HG03095 (cell line): ENCODE results near the gene CKMT2.
A peak's percentile ranks its signal among the peaks of the same experiment; 100 is the strongest.
"Not testable (repeated sequence)": the region's sequence is repeated elsewhere in the genome, so short reads cannot be mapped to it uniquely, and the experiment has no call there.

Source experiments
- ATAC-seq: cut with Tn5 transposase; IDR thresholded peaks from one replicate; pipeline ENCODE4 v1.9.1; 2021; ENCODE audit warnings: moderate library complexity; ENCODE audit not compliant: unreplicated experiment

CKMT2 gene

GRCh38 chr5:81249240-81249639, 16.1 kb downstream of the CKMT2 start:
- ATAC-seq: no peak

- no peak for ATAC-seq
These were observed 16.9 kb downstream of the CKMT2 start for GRCh38 chr5:81250004-81250403.

- ATAC-seq: no peak
These were observed 18.8 kb downstream of the CKMT2 start for GRCh38 chr5:81251922-81252321.

- no peak for ATAC-seq
These were observed 19.8 kb downstream of the CKMT2 start for GRCh38 chr5:81252904-81253303.

- ATAC-seq: no peak
These were observed 20.8 kb downstream of the CKMT2 start for GRCh38 chr5:81253875-81254274.

- no peak for ATAC-seq
These were observed 21.9 kb downstream of the CKMT2 start for GRCh38 chr5:81254886-81255559.

- ATAC-seq: no peak
These were observed 23.6 kb downstream of the CKMT2 start for GRCh38 chr5:81256766-81257165.

- not testable (repeated sequence) for ATAC-seq
These were observed 29.7 kb downstream of the CKMT2 start for GRCh38 chr5:81262796-81263195.

- ATAC-seq: no peak
These were observed 32.0 kb downstream of the CKMT2 start for GRCh38 chr5:81265101-81265500.

- ATAC-seq: no peak
These were observed 35.5 kb downstream of the CKMT2 start for GRCh38 chr5:81268521-81269196.

GRCh38 chr5:81269751-81270393, 36.8 kb downstream of the CKMT2 start:
- no peak for ATAC-seq

GRCh38 chr5:81270394-81271027, 37.4 kb downstream of the CKMT2 start:
- not testable (repeated sequence) for ATAC-seq

GRCh38 chr5:81283976-81284375, 50.9 kb downstream of the CKMT2 start:
- ATAC-seq: no peak

- ATAC-seq: no peak
These were observed 53.0 kb downstream of the CKMT2 start for GRCh38 chr5:81286059-81286617.

- no peak for ATAC-seq
These were observed 54.9 kb downstream of the CKMT2 start for GRCh38 chr5:81288021-81288433.

GRCh38 chr5:81290146-81290545, 57.0 kb downstream of the CKMT2 start:
- no peak for ATAC-seq

GRCh38 chr5:81292130-81292529, 59.0 kb downstream of the CKMT2 start:
- ATAC-seq: no peak

GRCh38 chr5:81294021-81294420, 60.9 kb downstream of the CKMT2 start:
- not testable (repeated sequence) for ATAC-seq

- no peak for ATAC-seq
These were observed 64.4 kb downstream of the CKMT2 start for GRCh38 chr5:81297531-81297930.

- no peak for ATAC-seq
These were observed 67.8 kb downstream of the CKMT2 start for GRCh38 chr5:81300921-81301270.

- peak; percentile 97 for ATAC-seq
These were observed 68.3 kb downstream of the CKMT2 start, which contains the start of gene ZCCHC9 for GRCh38 chr5:81301271-81302015. ZCCHC9 (plus strand) TSS chr5:81301587; CDS start chr5:81304758, 3,171 bp downstream.
